Thoracic aorta (tissue), 2 donors: Measurements from ENCODE around the gene DRC3. TPM values are rescaled to one million over a fixed set of nuclear protein-coding genes. Genes with fewer than 3 reads are reported as not detected.

ENCODE experiments used
- ATAC-seq: fragments of 150-250 bp; one replicate; pipeline ENCODE4 v1.8.0; 2017; ENCODE audit warnings: low read depth; ENCODE audit not compliant: insufficient number of reproducible peaks, low FRiP score
- DNase-seq: peaks from one replicate; pipeline ENCODE4 v3.0.0-alpha.2; 2020; ENCODE audit warnings: low spot score
- H3K27ac ChIP-seq, 2 donors: fragments of 200-600 bp; sonication (generic); 1 replicate in 1 of 2; 2 replicates in 1 of 2; pipeline ENCODE4 v1.5.1; 2016; ENCODE audit warnings: mild to moderate bottlenecking in 2 of 2, moderate library complexity in 2 of 2
- H3K27me3 ChIP-seq: fragments of 200-600 bp; sonication (generic); replicated peaks from 2 replicates; pipeline ENCODE4 v1.6.0; 2016; ENCODE audit warnings: mild to moderate bottlenecking; ENCODE audit not compliant: insufficient read depth
- H3K36me3 ChIP-seq: fragments of 200-600 bp; sonication (generic); one replicate; pipeline ENCODE4 v1.5.1; 2016
- H3K4me1 ChIP-seq, 2 donors: fragments of 200-600 bp; sonication (generic); 1 replicate in 1 of 2; 2 replicates in 1 of 2; pipeline versions ENCODE4 v1.5.1 to v1.6.0; 2016; ENCODE audit warnings: low read depth in 2 of 2, mild to moderate bottlenecking in 1 of 2; ENCODE audit not compliant: control insufficient read depth in 1 of 2
- H3K4me3 ChIP-seq: fragments of 200-600 bp; sonication (generic); 2 replicates; pipeline ENCODE4 v1.5.1; 2016; ENCODE audit warnings: mild to moderate bottlenecking
- H3K9me3 ChIP-seq: fragments of 200-600 bp; sonication (generic); 2 replicates; pipeline ENCODE4 v1.5.1; 2016
- total RNA-seq, 2 donors: library from RNA; depleted of rRNA; stranded (reverse); fragments of >200 nt; gene quantifications; one replicate each; pipeline versions ENCODE4 v1.1.0 to v1.2.3, GENCODE V29; 2016
- TF ChIP-seq, protein P1 (sequence below): fragments of 200-600 bp; sonication (generic); IDR thresholded peaks from one replicate; pipeline ENCODE4 v1.5.1; 2019; ENCODE audit warnings: antibody characterized with exemption

Gene DRC3
- total RNA-seq, 2 donors from 2014 or later, result 0.27 to 2.3 TPM

DNA sequence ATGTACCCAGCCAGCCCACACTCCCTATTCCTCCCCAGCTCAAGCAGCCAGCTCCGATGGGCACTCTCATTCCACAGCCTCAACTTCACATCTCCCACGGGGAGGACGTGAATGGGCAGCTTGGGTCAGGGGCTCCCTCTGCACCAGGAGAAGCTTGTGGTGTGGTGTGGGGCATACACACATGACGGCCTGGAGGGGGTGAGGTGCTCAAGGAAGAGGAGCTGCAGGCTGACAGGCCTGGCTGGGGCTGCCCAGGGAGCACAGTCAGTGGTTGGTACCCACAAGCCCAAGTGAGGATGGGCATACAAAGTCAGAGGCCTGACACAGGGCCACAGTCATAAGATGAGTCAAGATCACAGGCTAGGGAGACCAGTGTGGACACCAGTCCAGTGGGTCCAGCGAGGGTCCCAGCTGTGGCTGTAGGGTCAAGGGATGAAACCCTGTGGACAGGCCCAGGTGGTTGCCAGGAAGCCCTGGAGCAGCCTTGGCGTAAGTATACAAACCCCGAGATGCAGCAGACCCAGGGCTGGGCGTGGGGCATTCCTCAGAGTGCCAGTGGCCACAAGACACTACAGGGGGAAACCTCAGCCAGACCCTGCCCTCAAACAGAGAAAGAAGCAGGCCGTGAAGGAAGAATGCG, 4.4 kb downstream of the DRC3 start:
- TF ChIP-seq, protein P1, sequence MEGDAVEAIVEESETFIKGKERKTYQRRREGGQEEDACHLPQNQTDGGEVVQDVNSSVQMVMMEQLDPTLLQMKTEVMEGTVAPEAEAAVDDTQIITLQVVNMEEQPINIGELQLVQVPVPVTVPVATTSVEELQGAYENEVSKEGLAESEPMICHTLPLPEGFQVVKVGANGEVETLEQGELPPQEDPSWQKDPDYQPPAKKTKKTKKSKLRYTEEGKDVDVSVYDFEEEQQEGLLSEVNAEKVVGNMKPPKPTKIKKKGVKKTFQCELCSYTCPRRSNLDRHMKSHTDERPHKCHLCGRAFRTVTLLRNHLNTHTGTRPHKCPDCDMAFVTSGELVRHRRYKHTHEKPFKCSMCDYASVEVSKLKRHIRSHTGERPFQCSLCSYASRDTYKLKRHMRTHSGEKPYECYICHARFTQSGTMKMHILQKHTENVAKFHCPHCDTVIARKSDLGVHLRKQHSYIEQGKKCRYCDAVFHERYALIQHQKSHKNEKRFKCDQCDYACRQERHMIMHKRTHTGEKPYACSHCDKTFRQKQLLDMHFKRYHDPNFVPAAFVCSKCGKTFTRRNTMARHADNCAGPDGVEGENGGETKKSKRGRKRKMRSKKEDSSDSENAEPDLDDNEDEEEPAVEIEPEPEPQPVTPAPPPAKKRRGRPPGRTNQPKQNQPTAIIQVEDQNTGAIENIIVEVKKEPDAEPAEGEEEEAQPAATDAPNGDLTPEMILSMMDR, result no peak
- DNase-seq (no peak), ATAC-seq (no peak)
- Histone ChIP-seq H3K27ac (no peak overlapping the region), H3K36me3 (no peaks in the 10 kb centered on the region), H3K4me1 (peaks cover 4 to 5% of the 10 kb centered on the region in 2 donors), H3K9me3 (no peaks in the 10 kb centered on the region), H3K27me3 (no peaks in the 10 kb centered on the region), H3K4me3 (no peak overlapping the region)

DNA sequence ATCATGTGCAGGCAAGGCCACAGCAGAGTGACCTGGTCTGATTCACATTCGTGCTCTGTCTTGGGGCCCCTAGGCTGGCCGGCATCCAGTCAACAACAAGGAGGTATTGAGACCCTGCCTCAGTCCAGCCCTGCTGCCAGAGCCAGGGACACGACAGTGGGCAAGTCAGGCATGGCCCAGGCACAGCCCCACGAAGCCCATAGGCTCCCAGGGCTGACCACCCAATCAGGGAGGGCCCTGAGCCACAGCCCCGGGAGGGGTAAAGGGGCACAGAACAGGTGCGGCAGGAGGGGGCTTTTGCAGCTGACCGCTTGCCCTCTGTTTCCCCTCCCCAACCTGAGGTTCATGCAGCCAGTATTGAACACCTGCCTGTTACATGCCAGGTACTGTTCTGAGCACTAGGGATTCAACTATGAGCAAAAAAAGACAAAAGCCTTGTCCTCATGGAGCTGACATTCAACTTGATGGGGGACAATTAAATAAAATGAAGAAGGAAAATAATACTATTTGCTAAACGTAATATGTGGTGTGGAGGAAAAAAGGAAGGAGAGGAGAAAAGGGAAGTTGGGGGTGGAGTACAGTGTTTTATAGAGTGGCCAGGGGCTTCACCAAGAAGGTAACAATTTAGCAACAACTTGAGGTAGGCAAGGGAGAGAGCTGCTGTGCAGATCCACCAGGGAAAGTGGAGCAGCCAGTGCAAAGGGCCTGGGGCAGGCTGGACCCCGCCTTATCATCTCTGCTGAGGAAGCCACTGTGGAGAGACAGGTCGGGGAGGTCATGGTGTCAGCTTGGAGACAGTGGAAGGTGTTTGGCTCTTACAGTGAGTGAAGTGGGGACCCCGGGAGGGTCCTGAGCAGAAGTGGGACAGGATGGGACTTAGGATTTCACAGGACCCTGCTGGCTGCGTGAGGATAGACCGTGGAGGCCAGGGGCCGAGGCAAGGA, 6.1 kb downstream of the DRC3 start:
- DNase-seq (no peak), ATAC-seq (no peak)
- TF ChIP-seq, protein P1, result no peak
- H3K4me3 ChIP-seq, result no peak overlapping the region
- no peaks in the 10 kb centered on the region for H3K36me3 ChIP-seq
- H3K27me3 ChIP-seq, result no peaks in the 10 kb centered on the region
- H3K9me3 ChIP-seq, result no peaks in the 10 kb centered on the region
- no peak overlapping the region for H3K27ac ChIP-seq
- H3K4me1 ChIP-seq, result no peaks in the 10 kb centered on the region

DNA sequence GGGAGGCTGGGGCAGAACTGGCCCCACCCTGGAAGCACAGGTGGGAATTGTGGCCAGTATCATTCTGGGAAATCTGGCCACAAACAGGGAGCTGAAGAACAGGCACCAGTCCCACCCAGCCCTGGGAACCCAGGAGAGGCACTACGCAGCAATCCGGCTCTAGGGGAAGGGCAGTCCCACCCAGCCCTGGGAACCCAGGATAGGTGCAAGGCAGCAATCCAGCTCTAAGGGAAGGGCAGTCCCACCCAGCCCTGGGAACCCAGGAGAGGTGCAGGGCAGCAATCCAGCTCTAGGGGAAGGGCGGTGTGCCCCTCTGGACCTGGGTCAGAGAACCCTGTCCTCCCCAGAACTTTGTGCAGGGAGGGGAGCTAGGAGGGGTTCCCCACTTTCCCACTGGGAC, 7.1 kb downstream of the DRC3 start:
- no peak for DNase-seq
- H3K36me3 ChIP-seq, result no peaks in the 10 kb centered on the region
- TF ChIP-seq, protein P1, result no peak
- no peaks in the 10 kb centered on the region for H3K4me1 ChIP-seq
- ATAC-seq, result no peak
- no peak overlapping the region for H3K27ac ChIP-seq
- no peaks in the 10 kb centered on the region for H3K9me3 ChIP-seq
- no peaks in the 10 kb centered on the region for H3K27me3 ChIP-seq
- no peak overlapping the region for H3K4me3 ChIP-seq

DNA sequence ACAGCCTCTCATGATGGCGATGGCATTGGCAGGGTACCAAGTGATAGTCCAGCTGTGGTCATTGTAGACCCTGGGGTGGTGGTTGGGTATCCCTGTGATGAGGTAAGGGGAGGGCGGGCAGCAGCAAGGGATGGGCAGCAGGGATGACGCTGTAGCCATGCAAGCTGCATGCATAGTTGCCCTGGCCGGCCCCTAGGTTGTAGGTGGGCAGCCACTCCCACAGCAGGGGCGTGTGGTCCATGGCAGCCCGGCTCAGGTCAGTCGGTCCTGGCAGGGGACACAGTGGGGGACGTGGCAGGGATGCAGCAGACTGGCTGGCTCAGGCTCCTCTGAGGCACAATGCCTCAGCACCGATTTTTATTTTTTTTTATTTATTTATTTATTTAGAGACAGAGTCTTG, 8.7 kb downstream of the DRC3 start:
- TF ChIP-seq, protein P1, result no peak
- Histone ChIP-seq H3K4me3 (no peak overlapping the region), H3K27ac (no peak overlapping the region), H3K4me1 (no peaks in the 10 kb centered on the region), H3K27me3 (no peaks in the 10 kb centered on the region), H3K9me3 (no peaks in the 10 kb centered on the region), H3K36me3 (no peaks in the 10 kb centered on the region)
- ATAC-seq (no peak), DNase-seq (no peak)

DNA sequence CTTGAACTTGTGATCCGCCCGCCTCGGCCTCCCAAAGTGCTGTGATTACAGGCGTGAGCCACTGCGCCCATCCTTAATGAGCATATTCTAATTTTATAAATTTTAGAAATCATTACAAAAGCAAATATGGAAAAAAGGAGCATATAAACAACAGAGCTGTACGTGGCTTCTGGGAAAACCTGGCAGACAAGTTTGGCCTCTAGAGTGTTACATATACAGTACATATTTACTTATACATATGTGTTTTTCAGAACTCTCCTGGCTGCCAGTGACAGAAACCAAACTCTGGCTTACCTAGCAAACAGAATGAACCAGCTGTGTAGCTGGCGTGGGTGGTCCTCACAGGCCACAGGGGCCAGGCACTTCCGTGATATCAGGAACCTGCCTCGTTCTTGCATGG, 10.1 kb downstream of the DRC3 start:
- Histone ChIP-seq H3K4me3 (no peak overlapping the region), H3K36me3 (no peaks in the 10 kb centered on the region), H3K4me1 (no peaks in the 10 kb centered on the region), H3K27ac (no peak overlapping the region), H3K27me3 (no peaks in the 10 kb centered on the region), H3K9me3 (no peaks in the 10 kb centered on the region)
- ATAC-seq (no peak), DNase-seq (no peak)
- TF ChIP-seq, protein P1, result no peak
